WTC11 (cell line): ENCODE measurements around the gene CYB5A. TPM values are rescaled to one million over a fixed set of nuclear protein-coding genes. Genes with fewer than 3 reads are reported as not detected.

Source experiments
- ATAC-seq: fragments of 200-7000 bp; cut with Tn5 transposase; 2 replicates; pipeline ENCODE4 v1.10.0; 2021; ENCODE audit warnings: mild to moderate bottlenecking, moderate library complexity
- CTCF ChIA-PET: fragments of 300-600 bp; sonication (Branson Sonifier 250); formaldehyde crosslinking; loops from one replicate; lab custom pipeline; 2021; ENCODE audit warnings: antibody characterized with exemption; lab: Charles Lee
- POLR2A ChIA-PET: fragments of 350-600 bp; sonication (Branson Sonifier 250); formaldehyde crosslinking; loops from one replicate; lab custom pipeline; 2021; ENCODE audit warnings: antibody characterized with exemption; lab: Charles Lee
- DNase-seq: peaks from one replicate; pipeline ENCODE4 v3.0.0; 2021; ENCODE audit warnings: low spot score
- H3K27ac Mint-ChIP-seq: 2 replicates; pipeline ENCODE4 v1.8.0; 2021; ENCODE audit warnings: mixed read lengths
- H3K27me3 Mint-ChIP-seq: 2 replicates; pipeline ENCODE4 v1.8.0; 2021; ENCODE audit warnings: low read depth, mild to moderate bottlenecking, moderate library complexity, mixed read lengths
- H3K36me3 Mint-ChIP-seq: 2 replicates; pipeline ENCODE4 v1.8.0; 2021; ENCODE audit warnings: mixed read lengths
- H3K4me1 Mint-ChIP-seq: 2 replicates; pipeline ENCODE4 v1.8.0; 2022; ENCODE audit warnings: mixed read lengths
- H3K4me3 Mint-ChIP-seq: 2 replicates; pipeline ENCODE4 v1.8.0; 2021; ENCODE audit warnings: mild to moderate bottlenecking, moderate library complexity, mixed read lengths
- H3K9me3 Mint-ChIP-seq: 2 replicates; pipeline ENCODE4 v1.8.0; 2021; ENCODE audit warnings: mixed read lengths
- ARID4B ChIP-seq: sonication (generic); formaldehyde crosslinking; IDR thresholded peaks from 2 replicates; pipeline ENCODE4 v1.8.0; 2023; ENCODE audit warnings: missing genetic modification reagents, mild to moderate bottlenecking, borderline replicate concordance
- ATF3 ChIP-seq: sonication (generic); formaldehyde crosslinking; conservative IDR thresholded peaks from 2 replicates; pipeline ENCODE4 v1.8.1; 2022; ENCODE audit warnings: mild to moderate bottlenecking, missing genetic modification reagents
- CREB1 ChIP-seq: sonication (generic); formaldehyde crosslinking; IDR thresholded peaks from 2 replicates; pipeline ENCODE4 v1.8.0; 2023; ENCODE audit warnings: mild to moderate bottlenecking, missing genetic modification reagents
- FOXP1 ChIP-seq: sonication (generic); formaldehyde crosslinking; IDR thresholded peaks from 2 replicates; pipeline ENCODE4 v1.8.0; 2022; ENCODE audit warnings: missing genetic modification reagents, mild to moderate bottlenecking, moderate library complexity, borderline replicate concordance
- GABPB1 ChIP-seq: sonication (generic); formaldehyde crosslinking; IDR thresholded peaks from 2 replicates; pipeline ENCODE4 v1.8.1; 2023; ENCODE audit warnings: mild to moderate bottlenecking, missing genetic modification reagents
- GRHL2 ChIP-seq: fragments of 250-450 bp; sonication (Bioruptor Pico); IDR thresholded peaks from 2 replicates; pipeline ENCODE4 v1.8.0; 2022; ENCODE audit warnings: mild to moderate bottlenecking, moderate library complexity; ENCODE audit not compliant: insufficient replicate concordance, severe bottlenecking
- GTF2I ChIP-seq: fragments of 250-450 bp; sonication (Bioruptor Pico); conservative IDR thresholded peaks from 2 replicates; pipeline ENCODE4 v1.4.0; 2021; ENCODE audit warnings: mild to moderate bottlenecking
- IRF1 ChIP-seq: sonication (generic); formaldehyde crosslinking; IDR thresholded peaks from 2 replicates; pipeline ENCODE4 v1.8.0; 2023; ENCODE audit warnings: missing genetic modification reagents
- KAT7 ChIP-seq: sonication (generic); formaldehyde crosslinking; IDR thresholded peaks from 2 replicates; pipeline ENCODE4 v1.8.1; 2023; ENCODE audit warnings: missing genetic modification reagents, mild to moderate bottlenecking, borderline replicate concordance
- MLX ChIP-seq: sonication (generic); formaldehyde crosslinking; IDR thresholded peaks from 2 replicates; pipeline ENCODE4 v1.8.1; 2023; ENCODE audit warnings: mild to moderate bottlenecking, missing genetic modification reagents, moderate library complexity
- MXD4 ChIP-seq: fragments of 250-450 bp; sonication (Bioruptor Pico); IDR thresholded peaks from 2 replicates; pipeline ENCODE4 v1.8.0; 2021; ENCODE audit warnings: mild to moderate bottlenecking, moderate library complexity, borderline replicate concordance
- NR2C2 ChIP-seq: sonication (generic); formaldehyde crosslinking; IDR thresholded peaks from 2 replicates; pipeline ENCODE4 v1.8.0; 2022; ENCODE audit warnings: mild to moderate bottlenecking, missing genetic modification reagents
- NR3C1 ChIP-seq: sonication (generic); formaldehyde crosslinking; conservative IDR thresholded peaks from 2 replicates; pipeline ENCODE4 v1.8.1; 2023; ENCODE audit warnings: low read depth, mild to moderate bottlenecking, missing genetic modification reagents
- TEAD1 ChIP-seq: sonication (generic); formaldehyde crosslinking; IDR thresholded peaks from 2 replicates; pipeline ENCODE4 v1.8.0; 2022; ENCODE audit warnings: mild to moderate bottlenecking, missing genetic modification reagents
- TP53 ChIP-seq: sonication (generic); formaldehyde crosslinking; IDR thresholded peaks from 2 replicates; pipeline ENCODE4 v1.8.1; 2023; ENCODE audit warnings: mild to moderate bottlenecking, missing genetic modification reagents
- ZBTB43 ChIP-seq: sonication (generic); formaldehyde crosslinking; IDR thresholded peaks from 2 replicates; pipeline ENCODE4 v1.8.1; 2023; ENCODE audit warnings: mild to moderate bottlenecking, missing genetic modification reagents
- ZNF219 ChIP-seq: sonication (generic); formaldehyde crosslinking; IDR thresholded peaks from 2 replicates; pipeline ENCODE4 v1.8.0; 2023; ENCODE audit warnings: missing genetic modification reagents, mild to moderate bottlenecking, borderline replicate concordance
- ZNF423 ChIP-seq: fragments of 250-450 bp; sonication (Bioruptor Pico); IDR thresholded peaks from 2 replicates; pipeline ENCODE4 v2.1.2; 2022; ENCODE audit warnings: mild to moderate bottlenecking, moderate library complexity
- ZNF512 ChIP-seq: sonication (generic); formaldehyde crosslinking; IDR thresholded peaks from 2 replicates; pipeline ENCODE4 v1.8.1; 2022; ENCODE audit warnings: missing genetic modification reagents, borderline replicate concordance
- total RNA-seq: library from RNA; stranded (reverse); gene quantifications from 3 replicates; pipeline ENCODE4 v1.2.3, GENCODE V29; 2021

The CYB5A gene
- total RNA-seq, 1 experiment from 2014 or later = 127 TPM

GRCh38 chr18:74222710-74223494 lies 68.9 kb downstream of the CYB5A start:
- CTCF ChIA-PET = no interaction called here
- no peak for DNase-seq
- Mint-ChIP-seq H3K4me1 (peaks cover 2% of the 10 kb centered on the region; the same call in 1 of the 2 replicates), H3K27me3 (no peaks in the 10 kb centered on the region), H3K4me3 (no peak overlapping the region), H3K27ac (no peak overlapping the region), H3K9me3 (peaks cover 11% of the 10 kb centered on the region), H3K36me3 (no peaks in the 10 kb centered on the region)
- TF ChIP-seq MXD4 (no peak), NR2C2 (CRISPR knock-in tag) (no peak), KAT7 (CRISPR knock-in tag) (no peak), CREB1 (no peak), GABPB1 (CRISPR knock-in tag) (no peak), GRHL2 (CRISPR knock-in tag) (no peak), ATF3 (CRISPR knock-in tag) (no peak), IRF1 (CRISPR knock-in tag) (no peak), ZBTB43 (no peak), TEAD1 (CRISPR knock-in tag) (no peak), GTF2I (CRISPR knock-in tag) (no peak), ZNF423 (CRISPR knock-in tag) (no peak), NR3C1 (CRISPR knock-in tag) (no peak), TP53 (CRISPR knock-in tag) (no peak), MLX (CRISPR knock-in tag) (no peak), ZNF512 (CRISPR knock-in tag) (no peak), FOXP1 (CRISPR knock-in tag) (no peak), ZNF219 (CRISPR knock-in tag) (no peak), ARID4B (CRISPR knock-in tag) (no peak)
- ATAC-seq = no peak
- POLR2A ChIA-PET = no interaction called here
